HG03342 (cell line): ENCODE data around the gene PODNL1.

Experiments used
- ATAC-seq: cut with Tn5 transposase; IDR thresholded peaks from one replicate; pipeline ENCODE4 v1.9.1; 2021; ENCODE audit warnings: mild to moderate bottlenecking, moderate library complexity; ENCODE audit not compliant: unreplicated experiment

Gene PODNL1

GRCh38 chr19:13899912-13900584, 38.2 kb downstream of the PODNL1 start:
- no peak for ATAC-seq

- ATAC-seq = no peak
Observed at GRCh38 chr19:13899393-13899792, 38.8 kb downstream of the PODNL1 start.

DNA sequence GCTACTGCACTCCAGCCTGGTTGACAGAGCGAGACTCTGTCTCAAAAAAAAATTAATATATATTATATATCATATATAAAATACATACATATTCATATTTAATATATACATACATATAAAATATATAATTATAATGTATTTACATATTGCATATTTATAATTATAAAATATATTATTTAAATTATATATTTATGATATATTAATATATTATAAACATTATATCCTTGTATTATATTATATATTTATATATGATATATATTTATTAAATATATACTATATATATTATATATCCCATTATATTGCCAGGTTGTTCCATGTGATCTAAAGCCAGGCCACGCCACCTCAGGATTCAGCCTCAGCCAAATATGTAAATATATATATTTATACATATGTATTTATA, 42.0 kb downstream of the PODNL1 start:
- no peak for ATAC-seq

- no peak for ATAC-seq
Observed at GRCh38 chr19:13894552-13894951, 43.7 kb downstream of the PODNL1 start.

- ATAC-seq = no peak
Observed at GRCh38 chr19:13892870-13893269, 45.3 kb downstream of the PODNL1 start.

- ATAC-seq = no peak
Observed at GRCh38 chr19:13890136-13890535, 48.1 kb downstream of the PODNL1 start.

DNA sequence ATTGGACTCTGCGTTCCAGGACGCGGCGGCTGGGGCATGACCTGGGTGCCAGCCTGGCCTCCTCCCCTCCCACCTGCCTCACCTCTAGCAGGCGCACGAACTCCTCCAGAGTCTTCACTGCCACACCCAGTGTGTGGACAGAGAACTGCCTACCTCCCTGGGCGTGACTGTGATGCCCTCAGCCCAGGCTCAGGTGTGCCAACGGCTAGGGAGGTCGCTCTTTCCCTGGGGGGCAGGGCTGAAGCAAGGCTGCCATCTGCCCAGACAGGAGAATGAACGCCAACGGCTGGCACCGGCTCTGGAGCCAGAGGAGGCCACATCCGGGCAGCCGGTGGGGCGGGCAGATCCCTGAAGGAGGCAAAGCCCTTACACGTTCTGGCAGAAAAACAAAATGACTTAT, 49.9 kb downstream of the PODNL1 start:
- no peak for ATAC-seq

- no peak for ATAC-seq
Observed at GRCh38 chr19:13887517-13887916, 50.7 kb downstream of the PODNL1 start.

- ATAC-seq = no peak
Observed at GRCh38 chr19:13887018-13887436, 51.2 kb downstream of the PODNL1 start.

DNA sequence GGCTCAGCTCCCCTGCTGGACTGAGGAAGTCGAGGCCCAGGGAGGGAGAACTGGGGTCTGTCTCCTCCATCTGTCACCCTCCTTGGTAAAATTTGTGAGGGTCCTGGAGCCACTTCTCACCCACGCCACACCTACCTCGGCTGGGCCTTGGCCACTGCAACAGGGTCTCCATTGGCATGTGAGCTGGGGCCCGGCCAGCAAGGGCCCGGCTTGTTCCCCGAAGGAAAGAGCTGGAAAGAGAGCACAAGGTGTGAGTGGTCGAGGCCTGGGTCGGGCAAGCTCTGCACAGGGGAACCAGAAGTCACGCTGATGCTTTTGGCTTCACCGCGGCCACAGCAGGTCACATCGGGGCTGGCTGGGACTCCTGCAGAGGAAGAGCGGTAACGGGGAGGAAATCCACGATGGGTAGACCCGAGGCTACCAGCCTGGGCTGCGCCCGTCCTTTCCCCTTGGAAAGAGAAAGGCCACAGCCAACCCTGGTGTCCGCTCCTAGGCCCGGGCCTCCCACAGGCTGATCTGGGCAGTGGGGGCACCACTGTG, 52.3 kb downstream of the PODNL1 start:
- no peak for ATAC-seq

GRCh38 chr19:13884726-13885591, 53.3 kb downstream of the PODNL1 start:
- no peak for ATAC-seq

- no peak for ATAC-seq
Observed at GRCh38 chr19:13883516-13884064, 54.6 kb downstream of the PODNL1 start.

GRCh38 chr19:13882836-13883235, 55.4 kb downstream of the PODNL1 start:
- ATAC-seq = no peak

GRCh38 chr19:13882419-13882795, 55.8 kb downstream of the PODNL1 start:
- ATAC-seq = no peak

DNA sequence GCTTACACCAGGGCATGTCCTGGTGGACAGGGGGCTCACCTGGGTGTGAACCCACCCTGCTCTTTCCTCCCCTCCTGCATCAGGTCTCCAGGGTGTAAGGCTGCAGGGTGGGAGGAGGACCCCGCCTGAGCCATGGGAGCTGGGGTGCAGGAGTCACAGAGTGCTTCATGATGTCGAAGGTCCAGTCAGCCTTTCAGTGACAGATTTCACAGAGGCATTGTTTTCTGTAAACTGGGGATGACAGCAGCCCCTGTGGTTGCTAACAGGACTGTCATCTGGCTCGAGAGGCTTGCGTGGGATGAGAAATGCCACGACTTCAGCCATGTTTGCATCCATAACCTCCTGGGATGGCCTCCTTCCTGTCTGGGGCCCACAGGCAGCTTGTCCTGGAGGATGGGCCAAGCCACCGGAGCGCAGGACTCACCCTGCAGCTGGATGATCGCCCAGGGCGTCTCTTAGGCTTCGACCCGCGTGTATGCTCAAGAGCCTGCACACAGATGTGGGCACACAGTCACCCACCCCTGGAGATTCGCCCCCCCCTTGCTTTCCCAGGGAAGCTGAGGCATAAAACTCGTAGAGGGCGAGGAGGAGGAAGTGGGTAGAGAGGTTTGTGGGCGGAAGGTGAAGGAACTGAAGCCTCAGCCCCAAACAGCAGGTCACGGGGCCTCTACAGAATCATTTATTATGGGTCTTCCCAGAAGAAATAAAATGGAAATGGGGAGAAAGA, 56.4 kb downstream of the PODNL1 start:
- no peak for ATAC-seq

DNA sequence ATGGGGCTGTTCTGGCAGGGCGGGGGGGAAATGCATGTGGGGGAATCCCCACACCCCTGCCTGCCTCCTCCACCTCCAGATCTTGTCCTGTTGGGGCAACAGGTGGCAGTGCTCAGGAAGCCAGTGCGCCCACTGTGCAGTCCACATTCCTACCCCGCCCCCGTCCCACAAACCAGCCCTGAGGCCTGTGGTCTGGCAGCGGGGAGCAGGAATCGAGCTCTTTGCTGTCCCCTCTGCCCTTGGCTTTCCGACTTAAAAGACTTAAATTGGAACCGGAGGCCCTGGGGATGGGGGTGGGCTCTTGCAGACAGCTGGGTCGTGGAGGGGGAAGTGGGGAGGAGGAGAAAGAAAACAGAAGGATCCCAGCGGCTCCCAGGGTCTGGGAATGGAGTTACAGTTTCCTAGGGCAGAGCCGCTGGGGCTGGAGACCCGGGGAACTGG, 56.9 kb downstream of the PODNL1 start:
- no peak for ATAC-seq
